Stimulated activated CD8-positive, alpha-beta memory T cell treated with anti-CD3 and anti-CD28 coated beads, Interleukin-15, amount 100 ng/mL, for 48 hours (primary cell): Measurements from ENCODE around the gene KLK12.
"Not testable (repeated sequence)": the region's sequence is repeated elsewhere in the genome, so short reads cannot be mapped to it uniquely, and the experiment has no call there.

ENCODE experiments used
- DNase-seq, 2 donors: peaks; one replicate each; pipeline ENCODE4 v3.0.0-alpha.2; 2020; ENCODE audit warnings: low read depth in 2 of 2

The KLK12 gene

DNA sequence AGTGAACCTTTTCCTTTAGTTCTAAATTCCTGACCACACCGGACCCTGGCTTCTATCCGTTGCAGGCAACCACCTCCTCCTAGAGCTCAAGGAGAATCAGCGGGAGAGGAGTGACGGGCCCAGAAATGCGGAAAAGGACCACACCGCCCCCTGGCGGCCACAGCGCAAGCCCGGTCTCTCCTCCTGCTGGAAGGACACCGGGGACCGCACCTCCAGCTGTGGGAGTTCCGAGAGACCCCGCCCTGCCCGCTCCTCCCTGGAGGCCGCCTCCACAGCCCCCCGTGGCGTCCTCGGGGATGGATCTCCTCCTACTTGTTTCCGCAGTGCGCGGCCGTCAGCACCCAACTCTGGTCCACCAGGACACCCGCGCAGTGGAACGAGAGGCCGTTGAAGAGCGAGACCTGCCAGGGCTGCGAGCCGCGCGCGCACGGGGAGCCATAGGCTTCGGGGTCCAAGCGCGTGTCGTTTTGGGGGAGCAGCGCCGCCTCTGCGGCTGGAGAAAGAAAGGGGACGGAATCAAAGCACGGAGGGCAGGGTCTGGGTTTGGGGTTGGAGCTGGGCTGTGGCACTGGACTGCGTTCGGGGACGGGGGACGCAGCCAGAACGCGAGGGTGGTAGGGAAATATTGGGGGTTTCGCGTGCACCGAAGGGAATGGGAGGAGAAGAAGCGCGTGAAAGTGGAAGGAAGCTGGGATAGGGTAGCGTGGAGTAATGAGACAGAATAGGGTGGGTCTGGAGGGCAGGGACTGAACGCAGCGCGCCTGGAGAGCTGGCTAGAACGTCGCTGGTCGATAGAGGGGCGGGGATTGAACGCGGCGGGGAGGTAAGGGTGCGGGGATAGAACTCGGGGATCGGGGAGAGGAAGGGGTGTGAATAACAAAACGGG is 17.8 kb downstream of the KLK12 start:
- DNase-seq, result peak; percentile 38 to 45

DNA sequence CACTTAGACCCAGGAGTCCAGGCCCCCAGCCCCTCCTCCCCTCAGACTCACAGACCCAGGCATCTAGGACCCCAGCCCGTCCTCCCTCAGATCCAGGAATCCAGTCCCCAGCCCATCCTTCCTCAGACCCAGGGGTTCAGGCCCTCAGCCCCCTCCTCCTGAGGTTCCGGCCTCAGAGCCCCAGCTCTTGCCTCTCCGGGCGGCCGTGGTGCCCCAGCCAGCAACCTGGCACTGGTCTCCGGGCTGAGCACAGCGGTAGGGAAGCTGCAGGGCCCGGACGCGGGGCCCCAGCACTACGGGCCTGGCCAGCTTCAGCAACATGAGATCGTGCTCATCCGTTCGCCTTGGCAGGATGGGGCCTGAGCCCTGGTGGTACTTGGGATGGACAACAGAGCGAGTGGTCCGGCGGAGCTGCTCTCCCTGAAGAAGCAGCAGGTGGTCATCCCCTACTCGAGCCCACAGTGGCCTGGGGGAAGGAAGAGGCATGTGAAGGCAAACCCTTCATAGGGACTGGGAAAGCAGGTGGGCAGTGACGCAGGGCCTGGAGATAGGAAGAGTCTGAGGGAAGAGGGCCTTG is 19.0 kb downstream of the KLK12 start:
- DNase-seq, result no peak

DNA sequence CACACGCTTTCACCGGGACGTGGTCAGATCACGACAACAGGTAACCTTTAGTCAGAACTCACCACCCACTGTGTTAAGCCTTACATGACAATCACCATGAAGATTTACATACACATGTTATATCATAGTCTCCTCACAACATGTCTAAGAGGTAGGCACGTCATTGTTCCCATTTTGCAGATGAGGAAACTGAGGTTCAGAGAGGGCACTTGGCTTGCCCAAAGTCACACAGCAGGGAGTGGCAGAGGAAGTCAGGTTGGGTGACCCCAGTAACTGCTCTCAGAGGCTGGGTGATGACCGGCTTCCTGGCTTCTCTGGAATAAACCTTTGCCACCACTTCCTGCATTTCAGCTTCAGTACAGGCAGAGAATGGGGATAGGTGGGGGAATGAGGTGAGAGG is 20.6 kb downstream of the KLK12 start:
- DNase-seq, result no peak

DNA sequence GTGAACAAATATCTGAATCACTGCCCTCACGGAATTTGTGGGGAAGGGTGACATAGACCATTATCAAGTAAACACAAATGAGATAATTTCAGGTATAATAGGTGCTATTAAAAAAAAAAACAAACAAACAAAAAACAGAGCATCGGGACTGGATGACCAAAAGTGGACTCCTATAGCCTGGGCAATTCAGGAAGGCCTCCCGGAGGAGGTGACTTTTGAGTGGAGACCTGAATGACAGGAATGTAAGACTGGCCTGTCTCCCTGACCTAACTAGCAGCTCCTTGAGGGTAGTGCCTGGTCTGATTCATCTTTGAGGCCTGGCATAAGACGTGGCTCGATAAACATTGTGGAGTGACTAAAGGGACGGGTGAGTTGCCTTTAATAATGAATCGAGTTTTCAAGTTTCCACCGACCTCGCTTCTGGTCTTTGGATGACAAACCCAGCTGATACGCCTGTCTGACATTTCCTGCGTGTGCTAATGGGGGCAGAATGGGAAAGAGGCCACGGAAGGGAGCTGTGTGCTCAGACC is 22.1 kb downstream of the KLK12 start:
- DNase-seq, result no peak

DNA sequence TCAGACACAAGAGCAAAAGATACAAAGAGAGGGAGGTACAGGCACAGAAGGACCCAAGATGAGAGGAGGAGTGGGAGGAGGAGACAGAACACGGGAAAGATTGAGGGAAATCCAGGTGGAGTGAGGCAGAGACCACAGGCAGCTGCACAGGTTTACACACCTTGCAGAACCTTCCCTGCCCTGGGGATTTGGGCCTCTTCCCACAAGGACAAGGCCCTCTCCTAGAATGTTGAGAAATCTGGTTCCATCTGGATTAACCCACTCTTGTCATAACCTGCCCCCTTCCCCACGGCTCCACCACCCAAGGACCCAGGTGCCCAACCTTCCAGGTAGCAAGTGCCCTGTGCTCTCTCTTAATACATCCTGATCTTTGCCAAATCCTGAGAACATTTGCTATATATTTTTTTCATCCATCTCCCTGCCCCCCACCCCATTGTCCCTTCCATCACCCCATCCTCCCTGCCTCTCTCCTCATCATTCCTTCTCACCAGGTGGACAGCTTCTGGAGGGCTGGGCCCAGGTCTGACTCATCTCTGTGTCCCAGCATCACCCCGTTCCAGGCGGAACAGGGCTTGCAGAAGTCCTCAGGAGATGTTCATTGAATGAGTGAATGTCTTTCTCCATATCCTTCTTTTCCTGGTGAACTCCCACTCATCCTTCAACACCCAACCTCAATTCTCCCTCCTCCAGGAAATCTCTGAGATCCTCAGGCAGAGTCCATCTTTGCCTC is 24.6 kb downstream of the KLK12 start:
- no peak for DNase-seq

DNA sequence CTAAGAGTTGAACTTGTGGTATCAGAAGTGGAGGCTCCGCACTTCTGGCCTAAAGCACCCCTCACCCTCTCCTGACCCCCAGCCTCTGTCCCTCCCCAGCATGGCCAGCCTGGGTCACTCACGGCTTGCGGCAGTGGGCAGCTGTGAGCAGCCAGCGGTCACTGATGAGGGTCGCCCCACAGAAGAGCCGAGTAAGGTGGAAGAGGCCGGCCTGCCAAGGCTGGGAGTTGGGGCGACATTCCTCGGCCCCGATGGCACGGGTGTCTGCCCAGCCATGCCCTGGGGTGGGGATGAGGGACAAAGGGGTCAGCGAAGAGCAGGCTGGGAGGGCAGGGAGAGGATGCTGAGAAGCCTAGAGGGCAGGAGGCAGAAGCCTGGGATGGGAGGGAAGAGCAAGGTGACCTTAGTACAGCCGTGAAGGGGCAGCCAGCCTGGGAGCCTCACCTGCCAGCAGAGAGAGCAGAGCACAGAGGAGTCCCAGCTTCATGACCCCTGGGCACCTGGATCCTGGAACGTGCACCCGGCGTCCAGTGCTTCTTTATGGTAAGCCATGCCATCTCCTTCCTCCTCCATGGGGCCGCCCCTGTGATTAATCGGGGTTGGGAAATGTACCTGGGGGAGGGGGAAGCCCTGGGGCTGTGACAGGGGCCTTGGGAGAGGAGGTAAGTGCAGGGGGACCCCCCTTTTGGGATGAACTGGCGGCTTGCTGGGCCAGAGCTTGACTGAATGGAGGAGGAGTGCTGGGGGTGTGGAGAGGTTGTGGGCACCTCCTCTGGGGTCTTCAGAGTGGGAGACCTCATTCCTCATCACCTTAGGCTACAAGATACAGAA is 25.5 kb downstream of the KLK12 start:
- DNase-seq, result no peak

DNA sequence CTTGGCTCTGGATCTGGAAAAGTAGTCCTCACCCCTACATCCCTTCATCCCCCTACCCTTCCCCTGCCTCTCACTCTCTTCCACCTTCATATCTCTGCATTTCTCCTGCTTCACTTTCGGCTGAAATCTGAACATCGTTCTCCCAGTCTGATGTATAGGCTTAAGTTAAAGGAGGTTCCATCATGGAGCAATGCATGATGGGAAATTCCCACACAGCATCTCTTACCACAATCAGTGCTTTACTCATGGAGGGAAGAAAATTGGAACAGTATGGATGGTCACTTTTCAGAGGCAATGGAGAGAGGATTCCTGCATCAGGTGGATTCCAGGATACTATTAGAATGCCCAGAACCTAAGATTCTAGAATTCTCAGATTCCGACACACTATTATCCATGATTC is 27.3 kb downstream of the KLK12 start:
- no peak for DNase-seq

DNA sequence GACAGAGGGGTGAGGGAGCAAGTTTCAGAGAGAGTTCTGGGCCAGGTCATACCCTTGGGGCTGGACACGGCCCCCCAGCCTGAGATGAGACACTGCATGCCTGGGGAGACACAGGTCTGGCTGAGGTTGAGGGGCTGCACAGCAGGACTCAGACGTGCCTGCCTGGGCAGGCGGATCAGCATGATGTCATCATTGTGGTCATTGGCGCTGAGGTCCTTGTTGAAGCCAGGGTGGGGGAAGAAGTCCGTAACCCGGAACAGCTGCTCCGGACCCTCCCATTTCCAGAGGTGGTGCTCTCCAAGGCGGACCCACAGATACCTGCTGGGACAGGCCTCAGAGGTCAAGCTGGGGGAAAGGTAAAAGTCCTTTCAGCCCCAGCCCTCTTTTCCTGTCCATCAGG is 28.4 kb downstream of the KLK12 start:
- DNase-seq, result no peak

DNA sequence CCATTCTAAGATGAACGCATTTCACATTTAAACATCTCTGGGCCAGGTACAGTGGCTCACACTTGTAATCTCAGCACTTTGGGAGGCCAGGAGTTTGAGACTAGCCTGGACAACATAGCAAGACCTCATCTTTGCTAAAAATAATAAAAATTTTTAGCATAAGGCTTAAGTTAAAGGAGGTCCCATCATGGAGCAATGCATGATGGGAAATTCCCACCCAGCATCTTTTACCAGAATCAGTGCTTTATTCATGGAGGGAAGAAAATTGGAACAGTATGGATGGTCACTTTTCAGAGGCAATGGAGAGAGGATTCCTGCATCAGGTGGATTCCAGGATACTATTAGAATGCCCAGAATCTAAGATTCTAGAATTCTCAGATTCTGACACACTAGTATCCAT is 29.6 kb downstream of the KLK12 start:
- DNase-seq, result no peak

DNA sequence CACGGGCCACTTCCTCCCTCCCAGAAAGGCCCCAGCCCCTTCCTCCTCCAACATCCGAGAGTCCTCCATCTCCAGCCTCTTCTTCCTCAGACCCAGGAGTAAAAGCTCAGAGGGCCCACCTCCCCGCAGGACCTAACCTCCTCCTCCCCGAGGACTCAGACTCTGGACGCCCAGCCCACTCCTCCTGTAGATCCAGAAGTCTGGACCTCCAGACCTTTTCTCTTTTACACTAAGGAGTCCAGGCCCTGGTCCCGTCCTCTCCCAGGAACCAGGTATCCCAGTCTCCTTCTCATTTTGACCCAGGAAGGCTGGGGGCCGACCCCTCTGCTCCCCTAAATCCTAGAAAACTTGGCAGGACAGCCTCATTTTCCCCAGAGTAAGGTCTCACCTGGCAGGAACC is 31.5 kb downstream of the KLK12 start:
- DNase-seq, result no peak

DNA sequence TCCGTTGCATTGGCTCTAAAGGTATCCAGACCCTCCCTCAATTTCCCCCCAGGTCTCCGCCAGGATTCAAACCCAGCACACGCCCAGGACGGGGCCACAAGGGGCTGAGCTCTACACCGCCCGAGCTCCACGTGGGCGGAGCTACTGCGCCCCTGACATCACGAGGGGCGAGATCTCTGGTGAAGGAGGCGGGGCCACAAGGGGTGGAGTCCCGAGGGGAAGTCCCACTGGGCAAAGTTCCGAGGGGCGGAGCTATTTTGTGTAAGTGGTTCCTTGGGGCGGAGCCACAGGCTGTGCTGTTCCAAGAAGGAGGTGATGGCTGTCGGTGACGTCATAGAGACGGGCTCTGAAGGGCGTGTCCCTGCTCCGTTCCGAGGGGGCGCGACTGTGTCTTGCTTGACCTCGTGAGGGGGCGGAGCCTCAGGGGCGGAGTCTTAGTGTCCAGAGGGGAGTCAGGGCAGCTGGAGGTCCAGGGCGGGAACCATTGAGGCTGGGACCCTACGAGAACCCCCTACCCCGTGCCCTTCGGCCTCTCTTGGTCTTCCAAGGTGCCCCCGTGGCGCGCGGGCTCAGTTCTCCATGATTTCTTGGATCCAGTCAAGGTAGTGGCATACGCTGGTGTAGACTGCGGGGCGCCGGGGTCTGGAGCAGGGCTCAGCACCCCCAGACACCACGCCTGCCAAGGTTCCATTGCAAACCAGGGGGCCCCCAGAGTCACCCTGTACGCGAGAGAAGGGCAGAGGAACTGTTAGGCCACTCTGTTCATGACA is 32.1 kb downstream of the KLK12 start:
- DNase-seq, result peak; percentile 25 to 26

DNA sequence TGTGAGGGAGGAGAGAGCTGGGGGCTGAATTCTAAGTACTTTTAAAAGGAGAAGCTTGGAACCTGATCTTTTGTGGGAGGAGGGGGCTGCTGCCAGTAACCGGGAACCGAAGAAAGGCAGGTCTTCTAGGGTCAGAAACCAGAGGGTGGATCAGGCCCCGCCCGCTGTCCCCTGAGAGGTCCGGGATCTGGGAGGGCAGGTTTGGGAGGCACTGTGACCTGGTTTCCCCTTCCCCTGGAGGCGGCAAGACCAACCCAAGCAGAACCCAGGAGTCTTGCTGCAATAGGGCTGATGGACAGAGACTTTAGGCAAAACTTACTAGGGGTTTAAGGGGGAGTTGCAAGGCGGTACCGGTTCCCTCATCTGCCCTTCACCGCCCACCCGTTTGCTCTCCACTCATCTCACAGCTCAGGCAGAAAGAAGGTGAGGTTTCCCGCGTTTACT is 32.7 kb downstream of the KLK12 start:
- DNase-seq, result no peak

DNA sequence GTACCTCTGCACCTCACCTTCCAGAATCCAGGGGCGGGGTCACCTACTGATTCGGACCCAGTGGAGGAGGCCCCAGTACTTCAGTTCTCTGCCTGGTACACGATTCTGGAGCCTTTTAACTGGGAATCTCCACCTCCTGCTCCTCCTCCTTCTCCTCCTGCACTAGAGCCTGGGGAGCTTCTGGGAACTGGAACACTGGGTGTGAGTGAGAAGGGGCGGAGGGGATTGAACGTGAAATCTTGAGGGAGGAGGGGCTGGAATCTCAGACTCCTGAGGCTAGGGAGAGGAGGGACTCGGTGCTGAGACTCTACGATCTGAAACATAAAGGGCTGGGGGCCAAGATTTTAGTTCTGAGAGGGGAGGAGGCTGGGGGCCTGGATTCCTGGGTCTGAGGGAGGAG is 33.3 kb downstream of the KLK12 start, which contains the start of gene KLK8:
Gene KLK8, minus strand, starts transcription at position 90 of the 400 bp plus-strand sequence. CDS start 437 bp downstream, outside the sequence.
- no peak for DNase-seq

DNA sequence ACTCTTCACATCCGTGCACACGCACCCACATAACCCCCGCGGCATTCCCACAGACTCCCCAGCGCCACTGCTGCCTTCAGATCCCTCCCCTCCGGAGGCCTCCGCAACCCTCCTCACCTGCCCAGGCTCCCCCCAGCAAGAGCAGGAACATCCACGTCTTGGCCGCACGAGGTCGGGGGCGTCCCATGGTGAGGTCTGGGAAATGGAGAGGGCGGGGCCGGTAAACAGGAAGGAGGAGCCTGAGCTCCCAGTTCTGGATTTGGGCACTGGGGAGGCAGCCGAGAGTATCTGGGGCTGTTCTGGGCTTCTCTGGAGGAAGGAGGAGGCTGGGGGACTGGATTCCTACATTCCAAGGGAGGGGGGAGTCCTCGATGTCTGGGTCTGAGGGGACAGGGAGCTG is 33.8 kb downstream of the KLK12 start:
- no peak for DNase-seq

DNA sequence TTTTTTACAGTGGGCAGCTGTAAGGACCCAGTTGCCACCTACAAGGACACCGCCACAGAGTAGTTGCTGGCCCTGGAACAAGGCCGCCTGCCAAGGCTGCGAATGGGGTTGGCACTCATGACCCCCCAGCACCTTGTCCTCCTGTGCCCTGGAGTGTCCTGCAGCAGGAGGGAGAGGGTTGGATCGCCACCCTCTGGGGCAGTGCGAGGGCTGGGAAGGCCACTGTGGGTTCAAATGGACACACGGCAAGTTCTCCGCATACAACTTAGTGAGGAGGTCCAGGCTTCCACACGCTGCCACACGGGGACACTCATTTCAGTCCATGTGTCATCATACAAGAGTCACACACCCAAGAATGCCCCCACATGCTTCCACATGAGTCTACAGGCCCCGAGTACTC is 34.4 kb downstream of the KLK12 start:
- no peak for DNase-seq

DNA sequence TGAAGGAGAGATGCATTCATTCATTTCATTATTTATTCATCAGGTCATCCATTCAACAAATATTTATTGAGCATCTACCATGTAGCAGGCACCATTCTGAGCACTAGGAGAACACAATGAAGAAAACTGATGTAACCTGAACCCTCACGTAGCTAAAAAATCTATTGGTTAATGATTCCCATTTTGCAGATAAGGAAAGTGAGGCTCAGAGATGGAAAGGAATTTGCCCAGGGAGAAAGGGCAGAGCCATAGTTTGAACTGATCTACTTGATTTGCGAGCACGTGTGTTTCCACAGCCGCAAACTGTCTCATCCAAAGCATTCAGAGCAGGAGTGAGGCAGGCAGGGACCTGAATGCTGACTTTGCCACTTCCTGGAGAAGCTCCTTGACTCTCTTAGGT is 36.1 kb downstream of the KLK12 start:
- DNase-seq, result no peak

DNA sequence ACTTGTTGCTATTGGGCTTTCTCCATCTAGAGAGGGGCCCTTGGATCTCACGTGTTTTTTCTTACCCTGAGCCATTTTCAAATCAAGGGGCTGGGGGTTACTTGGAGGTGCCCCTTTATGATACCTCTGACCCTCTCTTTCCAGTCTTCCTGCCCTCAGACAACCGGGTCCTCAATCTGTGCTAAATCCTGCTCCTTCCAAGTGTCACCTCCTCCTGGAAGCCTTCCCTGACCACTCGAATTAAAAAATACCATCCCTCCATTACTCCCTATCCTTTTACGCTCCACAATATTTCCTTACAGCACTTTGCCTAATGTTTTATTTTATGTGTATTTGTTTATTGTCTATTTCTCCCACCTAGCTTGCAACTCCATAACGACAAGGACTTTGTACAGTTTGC is 36.7 kb downstream of the KLK12 start:
- DNase-seq, result no peak

DNA sequence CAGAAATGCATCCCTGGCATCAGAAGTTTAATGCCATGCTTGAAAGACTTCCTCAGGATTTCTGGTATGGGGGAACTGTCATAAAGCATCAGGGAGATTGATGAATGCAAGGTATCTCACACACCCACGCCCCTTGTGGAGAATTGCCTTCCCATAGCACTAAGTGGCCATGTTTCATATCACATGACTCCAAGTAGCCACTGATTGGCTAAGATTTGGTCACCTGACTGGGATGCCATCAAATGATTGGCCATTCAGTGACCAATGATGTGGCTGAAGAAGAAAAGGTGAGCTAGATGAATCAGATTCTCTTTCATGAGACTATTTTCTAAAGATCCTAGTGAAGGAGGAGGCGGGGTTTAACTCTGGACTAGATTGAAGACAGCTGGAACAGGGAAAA is 40.7 kb downstream of the KLK12 start:
- DNase-seq, result no peak

DNA sequence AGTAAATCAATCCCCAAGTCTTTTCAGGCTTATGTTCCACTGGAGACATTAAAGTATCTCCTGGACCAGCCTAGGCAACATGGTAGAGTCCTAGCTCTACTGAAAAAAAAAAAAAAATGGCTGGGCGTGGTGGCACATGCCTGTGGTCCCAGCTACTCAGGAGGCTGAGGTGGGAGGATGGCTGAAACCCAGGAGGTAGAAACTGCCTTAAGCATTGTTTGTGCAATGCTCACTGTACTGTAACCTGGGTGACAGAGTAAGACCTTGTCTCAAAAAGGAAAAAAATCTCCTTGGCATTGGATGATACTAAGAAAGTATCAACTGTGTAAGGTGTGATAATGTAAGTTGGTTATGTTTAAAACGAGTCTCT is 42.2 kb downstream of the KLK12 start:
- DNase-seq, result no peak

DNA sequence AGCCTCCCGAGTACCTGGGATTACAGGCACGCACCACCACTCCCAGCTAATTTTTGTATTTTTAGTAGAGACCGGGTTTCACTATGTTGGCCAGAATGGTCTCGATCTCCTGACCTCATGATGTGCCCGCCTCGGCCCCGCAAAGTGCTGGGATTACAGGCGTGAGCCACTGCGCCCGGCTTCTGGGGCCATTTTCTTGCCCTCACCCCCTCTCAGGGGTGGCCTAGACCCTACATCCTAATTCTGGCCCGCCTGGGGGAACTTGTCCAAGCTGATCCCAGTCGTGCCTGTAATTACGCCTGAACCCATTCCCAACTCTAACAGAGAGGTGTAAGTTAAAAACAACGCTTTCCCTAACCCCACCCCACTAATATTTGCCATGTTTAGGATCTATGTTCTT is 50.4 kb downstream of the KLK12 start:
- DNase-seq, result not testable (repeated sequence)
